GM19455 (cell line): ENCODE results near the gene FAM216A.

ENCODE experiments used
- ATAC-seq: cut with Tn5 transposase; IDR thresholded peaks from one replicate; pipeline ENCODE4 v1.9.1; 2021; ENCODE audit not compliant: unreplicated experiment

The FAM216A gene

DNA sequence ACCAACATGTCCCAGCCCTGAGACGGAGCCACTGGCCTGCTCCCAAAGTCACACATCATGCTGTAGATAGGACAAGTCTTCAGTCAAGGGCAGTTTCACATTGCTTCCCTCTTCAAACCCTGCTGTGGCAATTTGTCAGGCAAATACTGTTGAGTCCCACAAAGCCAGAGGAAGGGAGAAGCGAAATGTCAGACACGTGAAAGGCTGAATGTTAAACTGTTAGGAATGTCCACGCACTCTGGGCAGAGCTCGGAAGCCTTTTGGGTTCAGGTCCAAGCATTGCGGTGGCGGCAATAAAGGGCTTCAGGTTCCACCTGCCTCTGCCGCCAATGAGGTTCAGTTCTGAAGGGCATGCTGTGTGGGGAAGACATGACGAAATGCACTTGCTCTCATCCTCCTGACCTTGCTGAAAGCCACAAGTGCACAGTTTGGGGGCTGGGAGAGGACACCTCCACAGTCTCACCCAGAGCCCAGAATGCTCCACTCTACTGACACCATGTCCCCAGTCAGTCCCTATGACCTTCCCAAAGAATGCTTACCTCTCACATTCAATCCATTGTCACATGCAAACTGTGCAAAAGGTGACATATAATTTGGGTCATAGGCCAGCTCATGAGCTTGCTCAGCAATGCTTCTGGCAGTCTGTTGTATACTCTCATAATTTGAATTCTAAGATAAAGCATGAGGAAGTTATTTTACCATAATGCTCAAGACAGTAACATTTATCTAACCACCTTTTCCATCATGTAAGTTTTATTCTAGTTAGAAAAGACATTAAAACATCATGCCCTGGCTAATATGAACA, 69.2 kb downstream of the FAM216A start:
- no peak for ATAC-seq

- ATAC-seq: no peak
Observed at GRCh38 chr12:110538869-110539622, 70.4 kb downstream of the FAM216A start.
